NCI-H526 (cell line): Measurements from ENCODE around the gene LACTB.

ENCODE experiments used
- DNase-seq, 2 experiments: peaks; one replicate each; lab custom pipeline; 2025; lab: John Stamatoyannopoulos, UW

LACTB gene

DNA sequence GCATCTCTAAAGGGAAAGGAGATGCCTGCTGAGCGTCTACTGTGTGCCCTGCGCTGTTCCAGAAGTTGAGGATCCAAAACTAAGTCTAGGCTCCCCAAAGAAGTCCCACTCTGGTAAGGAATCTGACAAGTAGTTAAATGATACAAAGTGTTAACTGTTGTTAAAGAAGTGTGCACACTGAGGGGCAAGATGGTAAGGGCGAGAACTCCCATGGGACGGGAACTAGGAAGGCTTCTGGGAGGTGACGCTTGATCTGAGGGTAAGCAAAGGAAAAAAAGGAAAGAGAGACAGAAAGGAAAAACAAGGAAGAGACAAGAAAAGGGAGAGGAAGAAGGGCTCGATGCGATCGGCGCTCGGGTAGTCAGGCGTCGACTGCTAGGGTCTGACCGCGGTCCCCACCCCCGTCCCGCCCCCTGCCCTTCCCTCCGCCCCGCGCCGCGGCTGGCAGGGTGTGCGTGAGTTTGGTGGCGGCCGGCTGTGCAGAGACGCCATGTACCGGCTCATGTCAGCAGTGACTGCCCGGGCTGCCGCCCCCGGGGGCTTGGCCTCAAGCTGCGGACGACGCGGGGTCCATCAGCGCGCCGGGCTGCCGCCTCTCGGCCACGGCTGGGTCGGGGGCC lies at the start of gene LACTB:
Gene LACTB (plus strand): TSS at position 480 of the 620 bp plus-strand sequence. CDS start 11 bp downstream, at position 491.
- DNase-seq = peak; percentile 70 to 95

DNA sequence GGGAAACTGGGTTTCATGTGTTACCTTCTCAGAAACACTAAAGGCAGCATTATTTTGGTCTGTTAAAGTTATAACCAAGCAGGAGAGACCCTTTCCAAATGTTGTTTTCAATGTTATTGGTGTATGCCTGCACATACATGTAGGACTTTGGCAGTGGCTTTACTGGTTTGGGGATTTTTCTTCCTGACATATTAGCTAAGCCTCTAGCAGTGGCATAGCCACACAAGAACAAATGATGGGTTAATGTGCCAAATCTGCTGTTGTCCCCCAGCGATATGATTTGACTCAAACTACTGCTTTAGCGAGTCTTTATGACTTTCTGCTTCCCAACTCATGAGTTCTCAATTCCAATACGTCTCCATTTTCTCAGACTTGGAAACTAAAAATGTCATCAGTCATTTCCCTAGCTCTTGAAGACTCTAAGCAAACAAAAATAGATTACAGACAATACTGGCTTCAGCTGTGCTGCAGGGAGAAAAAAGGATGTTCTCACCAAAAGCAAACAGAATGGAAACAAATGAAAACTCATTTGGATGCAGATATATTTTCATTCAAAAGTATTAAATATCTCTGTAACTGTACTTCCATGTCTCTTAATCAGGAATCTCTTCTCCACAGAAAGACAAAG lies 49.5 kb upstream of the LACTB start:
- peak in 1 of 2 experiments; percentile 21 for DNase-seq

GRCh38 chr15:63072809-63073277 lies 48.8 kb upstream of the LACTB start:
- DNase-seq = no peak

DNA sequence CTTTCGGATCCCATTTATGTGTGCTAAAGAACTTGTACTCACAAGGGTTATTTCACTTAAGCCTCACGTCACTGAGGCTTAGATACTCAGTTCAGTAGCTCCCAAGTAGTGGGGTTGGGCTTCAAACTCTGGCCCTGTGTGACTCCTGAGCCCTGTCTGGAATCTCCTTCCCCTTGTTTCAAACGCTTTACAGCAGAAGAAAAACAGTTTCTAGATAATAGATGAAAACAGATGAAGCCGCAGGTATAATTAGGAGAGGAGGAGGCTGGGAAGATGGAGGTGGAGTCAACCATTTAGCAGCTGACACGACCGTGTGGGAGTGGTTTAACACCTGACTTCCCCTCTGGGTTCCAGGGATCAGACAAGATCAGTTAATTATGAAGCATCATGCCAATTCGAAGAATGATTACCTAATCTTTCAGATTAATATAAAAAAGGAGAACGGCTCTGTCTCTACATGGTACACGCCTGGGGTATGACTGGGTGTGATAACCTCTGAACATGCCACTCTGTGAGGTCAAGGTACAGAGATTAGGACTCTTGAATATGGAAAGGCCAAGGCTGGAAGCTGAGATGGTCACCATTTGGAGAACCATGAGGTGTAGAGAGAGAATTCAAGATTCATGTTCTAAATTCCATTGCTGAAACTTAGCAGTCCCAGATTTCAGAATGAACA lies 48.0 kb upstream of the LACTB start:
- DNase-seq = no peak

DNA sequence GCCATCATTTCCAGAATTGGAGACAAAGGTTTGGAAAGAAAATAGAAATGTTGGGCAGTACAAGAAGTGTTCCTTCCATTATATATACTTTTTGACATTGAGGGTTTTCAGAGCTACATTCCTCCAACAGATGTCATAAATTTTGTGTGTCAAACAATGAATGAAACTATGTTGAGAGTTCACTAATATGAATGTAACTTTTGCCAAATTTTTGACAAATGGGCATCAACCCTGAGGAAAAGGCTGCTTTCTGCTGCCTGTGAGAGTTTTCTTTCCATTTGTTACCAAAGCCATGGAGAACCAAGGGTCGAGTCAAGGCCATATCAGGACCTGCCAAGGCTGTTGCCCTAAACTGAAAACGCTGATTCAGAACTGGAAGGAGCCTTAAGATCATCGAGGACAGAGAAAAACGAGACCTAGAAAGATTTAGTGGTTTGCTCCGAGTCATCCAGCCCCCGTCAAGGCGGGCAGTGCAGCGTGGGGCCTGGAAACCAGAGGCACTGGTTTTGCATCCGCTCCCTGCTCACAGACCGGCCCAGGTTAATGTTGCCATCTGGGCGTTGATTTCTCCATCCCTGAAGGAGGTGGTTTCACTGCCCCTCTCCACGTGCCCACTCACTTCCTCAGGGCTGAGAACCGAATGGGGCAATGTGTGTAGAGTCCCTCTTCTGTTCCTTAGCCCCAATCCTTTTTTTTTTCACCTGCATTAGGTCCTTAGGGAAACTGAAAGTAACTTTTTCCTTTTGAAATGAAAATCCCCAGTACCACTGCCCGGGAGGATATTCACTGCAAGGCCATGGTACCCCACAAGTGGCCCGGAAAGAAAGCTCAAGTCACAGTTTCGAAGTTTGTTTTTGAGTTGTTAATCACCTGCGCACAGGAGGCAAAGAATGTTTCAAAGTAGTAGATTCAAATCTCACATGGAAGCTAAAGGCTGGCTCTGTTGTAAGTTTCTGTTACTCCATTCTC lies 46.4 kb upstream of the LACTB start:
- no peak for DNase-seq

DNA sequence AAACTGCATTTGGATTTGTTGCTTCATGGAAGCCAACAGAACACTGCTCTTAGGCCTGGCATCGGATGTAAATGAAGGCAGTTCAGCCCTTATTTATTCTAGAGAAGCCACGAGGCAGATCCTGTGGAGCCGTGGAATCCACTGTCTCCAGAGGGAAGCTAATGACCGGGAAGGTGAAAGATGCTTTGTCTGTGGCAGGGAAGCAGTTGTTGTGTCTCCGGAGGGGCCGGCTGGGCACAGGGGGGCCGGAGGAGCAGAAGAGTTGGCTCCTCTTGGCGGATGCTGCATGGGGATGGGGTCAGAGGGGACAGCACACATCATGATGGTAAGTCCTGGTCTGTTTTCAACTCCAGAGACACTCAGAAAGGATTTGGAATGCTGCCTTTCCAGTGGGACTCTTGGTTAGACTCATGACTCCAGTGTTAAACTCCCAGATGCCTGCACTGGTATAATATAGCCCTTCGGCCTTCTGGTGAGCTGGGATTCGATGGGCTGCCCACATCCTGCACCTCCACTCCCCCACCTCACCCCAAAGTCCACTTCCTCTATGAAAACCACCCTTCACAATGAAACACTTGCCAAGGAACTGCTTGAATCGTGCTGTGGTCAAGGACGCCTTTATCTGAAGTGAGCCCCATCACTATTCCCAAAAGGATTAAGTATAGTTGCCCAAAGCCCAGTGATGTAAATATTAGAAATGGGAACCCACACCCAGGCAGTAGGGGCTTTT lies 45.5 kb upstream of the LACTB start:
- peak in 1 of 2 experiments; percentile 39 for DNase-seq

GRCh38 chr15:63076714-63077046 lies 45.0 kb upstream of the LACTB start:
- no peak for DNase-seq

GRCh38 chr15:63077952-63078351 lies 43.7 kb upstream of the LACTB start:
- peak; percentile 93 to 95 for DNase-seq

DNA sequence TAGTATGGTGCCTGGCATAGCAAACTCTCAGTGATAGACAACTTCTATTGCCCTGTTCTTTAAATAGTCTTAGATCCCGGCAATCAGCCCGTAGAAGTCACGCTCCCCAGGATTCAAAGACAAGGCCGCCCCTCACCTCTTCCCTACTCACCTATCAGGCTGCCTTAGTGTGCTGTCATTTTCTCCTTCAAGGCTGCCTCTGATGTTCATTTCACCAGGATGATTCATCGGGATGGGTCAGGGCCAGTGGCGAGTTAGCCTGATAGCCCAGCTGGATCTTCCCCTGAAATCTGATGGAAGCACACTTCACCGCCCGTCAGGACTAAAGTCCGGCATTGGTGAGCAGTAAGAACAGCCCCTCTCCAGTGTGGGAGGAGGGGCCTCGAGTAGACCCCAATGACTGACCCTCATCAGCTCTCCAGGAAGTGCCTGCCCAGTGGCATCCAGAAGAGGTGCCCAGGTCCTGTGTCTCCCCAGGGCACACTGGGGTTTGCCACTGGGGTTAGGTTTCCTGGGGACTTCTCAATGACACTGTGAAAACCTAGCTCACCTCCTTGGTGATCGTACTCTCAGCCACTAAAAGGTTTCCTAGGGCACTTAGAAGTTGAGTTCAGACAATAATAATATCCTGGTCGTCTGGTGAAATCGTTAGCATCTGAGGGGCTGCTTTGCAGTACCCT lies 41.6 kb upstream of the LACTB start:
- DNase-seq = no peak

- no peak for DNase-seq
Observed at GRCh38 chr15:63080634-63081250, 40.9 kb upstream of the LACTB start.

DNA sequence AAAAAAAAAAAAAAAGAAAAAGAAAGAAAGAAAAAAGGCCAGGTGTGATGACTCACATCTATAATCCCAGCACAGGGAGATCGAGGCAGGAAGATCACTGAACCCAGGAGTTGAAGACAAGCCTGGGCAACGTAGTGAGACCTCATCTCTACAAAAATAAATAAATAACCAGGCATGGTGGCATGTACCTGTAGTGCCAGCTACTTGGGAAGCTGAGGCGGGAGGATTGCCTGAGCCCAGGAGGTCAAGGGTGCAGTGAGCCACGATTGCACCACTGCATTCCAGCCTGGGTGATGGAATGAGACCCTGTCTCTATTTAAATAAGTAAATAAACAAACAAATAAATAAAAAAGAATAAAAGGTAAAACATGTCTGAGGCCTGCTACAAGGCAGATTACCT lies 39.3 kb upstream of the LACTB start:
- no peak for DNase-seq

DNA sequence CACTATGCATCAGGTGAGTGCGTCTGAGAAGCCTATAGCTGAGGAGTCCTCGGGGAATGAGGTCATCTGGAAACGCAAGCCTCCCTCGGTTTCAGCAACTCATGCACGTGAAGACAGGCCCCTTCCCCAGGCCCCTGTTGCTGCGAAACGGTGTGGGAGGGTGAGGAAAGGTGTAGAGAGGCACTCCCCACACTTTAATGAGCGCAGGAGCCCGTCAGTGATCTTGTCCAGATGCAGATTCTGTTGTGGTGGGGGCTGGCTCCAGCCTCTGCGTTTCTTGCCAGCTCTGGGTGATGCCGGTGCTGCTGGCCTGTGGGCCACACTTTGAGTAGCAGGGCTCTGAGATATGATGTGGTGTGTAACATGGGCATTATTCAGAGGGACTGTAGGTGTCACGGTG lies 38.6 kb upstream of the LACTB start:
- no peak for DNase-seq

DNA sequence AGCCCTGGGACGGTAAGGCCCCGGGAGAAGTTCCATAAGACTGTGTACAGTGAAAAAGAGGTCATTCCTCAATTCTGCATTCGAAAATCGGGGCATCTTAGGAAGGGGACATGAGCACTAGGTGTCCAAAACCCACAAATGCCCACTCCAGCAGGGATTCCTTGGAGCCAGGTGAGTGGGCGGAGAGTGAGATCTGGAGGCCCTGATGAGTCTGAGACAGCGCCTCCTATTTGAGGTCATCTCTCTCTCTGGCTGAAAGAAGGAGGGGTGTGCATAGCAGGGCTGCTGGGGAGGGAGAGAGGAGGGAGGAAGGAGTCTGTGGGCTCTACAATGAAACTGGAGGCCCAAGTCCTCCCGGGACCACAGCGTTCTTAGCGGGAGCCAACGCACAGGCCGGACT lies 38.1 kb upstream of the LACTB start:
- no peak for DNase-seq

- no peak for DNase-seq
Observed at GRCh38 chr15:63084806-63085205, 36.9 kb upstream of the LACTB start.

DNA sequence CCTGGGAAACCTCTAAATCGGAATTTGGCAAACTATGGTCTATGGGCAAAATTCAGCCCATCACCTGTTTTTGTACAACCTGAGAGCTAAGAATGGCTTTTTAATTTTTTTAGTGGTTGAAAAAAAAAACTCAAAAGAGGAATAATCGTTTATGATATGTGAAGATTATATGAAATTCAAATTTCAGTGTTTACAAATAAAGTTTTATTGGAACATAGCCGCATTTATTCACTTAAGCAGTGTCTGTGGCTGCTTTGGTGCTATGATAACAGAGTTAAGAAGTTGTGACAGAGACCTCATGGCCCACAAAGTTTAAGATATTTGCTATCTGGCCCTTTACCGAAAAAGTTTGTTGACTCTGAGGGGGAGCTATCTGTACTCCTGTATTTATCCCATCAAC lies 36.4 kb upstream of the LACTB start:
- no peak for DNase-seq

- no peak for DNase-seq
Observed at GRCh38 chr15:63086271-63086670, 35.4 kb upstream of the LACTB start.

- no peak for DNase-seq
Observed at GRCh38 chr15:63086947-63087346, 34.7 kb upstream of the LACTB start.

DNA sequence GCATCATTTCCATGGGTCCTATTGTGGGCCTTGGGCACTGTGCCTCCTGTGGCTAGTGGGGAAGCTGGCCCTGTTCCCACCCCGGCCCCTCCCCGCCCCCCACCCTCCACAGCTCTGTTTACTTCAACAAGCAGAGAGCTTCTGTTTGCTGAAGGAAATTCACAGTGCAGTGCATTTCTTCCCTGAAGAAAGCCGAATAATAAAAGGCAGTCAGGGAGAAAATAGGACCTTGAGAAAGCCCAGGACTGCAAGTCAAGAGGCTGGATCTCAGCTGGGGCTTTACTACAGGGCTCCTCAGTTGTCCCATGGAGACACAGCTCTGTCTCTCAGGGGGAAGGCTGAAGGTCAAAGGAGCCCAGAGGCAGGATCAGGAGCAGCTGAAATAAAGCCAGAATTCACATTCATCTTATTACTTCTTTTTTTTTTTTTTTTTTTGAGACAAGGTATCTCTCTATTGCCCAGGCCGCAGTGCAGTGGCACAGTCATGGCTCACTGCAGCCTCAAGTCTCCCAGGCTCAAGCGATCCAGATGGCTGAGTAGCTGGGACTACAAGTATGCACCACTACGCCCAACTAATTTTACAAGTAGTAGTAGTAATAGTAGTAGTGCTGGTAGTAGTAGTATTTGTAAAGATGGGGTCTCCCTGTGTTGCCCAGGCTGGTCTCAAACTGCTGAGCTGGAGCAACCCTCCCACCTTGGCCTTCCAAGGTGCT lies 33.0 kb upstream of the LACTB start:
- DNase-seq = peak in 1 of 2 experiments; percentile 47

DNA sequence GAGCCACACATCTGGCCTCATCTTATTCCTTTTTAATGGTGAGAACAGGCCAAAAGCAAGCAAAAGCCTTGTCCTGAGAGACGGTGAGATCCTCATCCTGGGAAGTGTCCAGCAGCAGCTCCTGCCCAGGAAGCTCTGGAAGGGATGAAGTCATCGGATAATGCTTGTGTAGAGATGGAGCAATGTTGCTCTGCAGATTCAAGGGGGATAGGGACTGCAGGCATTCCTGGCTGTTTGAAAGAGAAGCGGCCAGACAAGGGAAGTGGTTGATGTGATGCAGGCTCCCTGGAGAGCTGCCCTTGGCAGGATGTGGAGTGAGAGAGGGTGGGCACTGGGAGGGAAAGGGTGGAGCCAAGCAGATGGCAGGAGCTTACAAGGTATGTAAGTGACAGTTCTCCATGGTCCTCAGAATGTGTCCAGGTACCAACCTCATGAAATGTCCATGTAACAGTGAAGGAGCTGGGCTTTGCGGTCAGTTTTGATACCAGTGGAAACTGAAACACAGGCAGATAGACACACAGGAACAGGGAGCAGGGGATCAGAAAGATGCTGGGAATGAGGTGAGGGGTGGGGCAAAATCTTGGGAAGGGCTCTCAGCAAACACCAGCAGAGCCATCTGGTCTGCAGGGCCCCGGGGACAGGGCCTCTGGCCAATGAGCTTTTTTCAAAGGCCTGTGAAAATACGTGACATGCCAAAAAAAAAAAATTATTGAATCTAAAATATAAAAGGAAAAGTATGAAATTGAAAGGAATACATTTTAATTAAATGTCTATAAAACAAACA lies 32.2 kb upstream of the LACTB start:
- DNase-seq = peak; percentile 49 to 65
